Neural cell (in vitro differentiated cells): ENCODE data around the gene GABRG3. TPM values are rescaled to one million over a fixed set of nuclear protein-coding genes. Genes with fewer than 3 reads are reported as not detected.

Source experiments
- H2AFZ ChIP-seq: fragments of 200-600, 300-800 bp; sonication (generic), shearing (Covaris generic); 2 replicates; pipeline ENCODE4 v1.6.0; 2014; ENCODE audit warnings: low read depth, mild to moderate bottlenecking, antibody characterized with exemption, low read length, moderate library complexity
- H3F3A ChIP-seq: fragments of 200-600 bp; shearing (Covaris generic); 2 replicates; pipeline ENCODE4 v1.6.1; 2016; ENCODE audit warnings: mild to moderate bottlenecking, moderate library complexity, mixed read lengths, antibody characterized with exemption, low read length; ENCODE audit not compliant: insufficient read depth, poor library complexity, severe bottlenecking
- H3K27ac ChIP-seq: fragments of 200-600, 300-800 bp; sonication (generic), shearing (Covaris generic); 2 replicates; pipeline ENCODE4 v1.5.1; 2014; ENCODE audit warnings: mild to moderate bottlenecking, low read length, moderate library complexity
- H3K27me3 ChIP-seq: fragments of 300-800, 200-600 bp; sonication (generic), shearing (Covaris generic); 2 replicates; pipeline ENCODE4 v1.6.0; 2014; ENCODE audit warnings: mild to moderate bottlenecking, low read depth, low read length, moderate library complexity; ENCODE audit not compliant: insufficient read depth
- H3K36me3 ChIP-seq: fragments of 300-800, 200-600 bp; sonication (generic), shearing (Covaris generic); 2 replicates; pipeline ENCODE4 v1.5.1; 2014; ENCODE audit warnings: mild to moderate bottlenecking, antibody characterized with exemption, low read length, moderate library complexity; ENCODE audit not compliant: insufficient read depth
- H3K4me2 ChIP-seq: fragments of 300-800, 200-600 bp; sonication (generic), shearing (Covaris generic); 2 replicates; pipeline ENCODE4 v1.6.0; 2014; ENCODE audit warnings: mild to moderate bottlenecking, low read length
- H3K4me3 ChIP-seq: fragments of 300-800, 200-600 bp; sonication (generic), shearing (Covaris generic); 2 replicates; pipeline ENCODE4 v1.5.1; 2014; ENCODE audit warnings: mild to moderate bottlenecking, low read length, moderate library complexity
- H3K79me2 ChIP-seq: fragments of 200-600 bp; shearing (Covaris generic); replicated peaks from 2 replicates; pipeline ENCODE4 v1.6.0; 2014; ENCODE audit warnings: mild to moderate bottlenecking, low read length, moderate library complexity; ENCODE audit not compliant: insufficient read depth
- H3K9ac ChIP-seq: fragments of 300-800, 200-600 bp; sonication (generic), shearing (Covaris generic); 2 replicates; pipeline ENCODE4 v1.6.1; 2016; ENCODE audit warnings: mild to moderate bottlenecking, low read length, mixed read lengths
- H3K9me2 ChIP-seq: fragments of 200-600 bp; shearing (Covaris generic); 2 replicates; pipeline ENCODE4 v1.6.1; 2016; ENCODE audit warnings: mild to moderate bottlenecking, low read length, mixed read lengths; ENCODE audit not compliant: insufficient read depth
- H3K9me3 ChIP-seq: fragments of 200-600, 300-800 bp; sonication (generic), shearing (Covaris generic); 2 replicates; pipeline ENCODE4 v1.6.1; 2016; ENCODE audit warnings: mild to moderate bottlenecking, mixed run types, low read length, moderate library complexity, mixed read lengths
- H4K20me1 ChIP-seq: fragments of 200-600 bp; shearing (Covaris generic); 2 replicates; pipeline ENCODE4 v1.6.1; 2016; ENCODE audit warnings: mild to moderate bottlenecking, mixed run types; ENCODE audit not compliant: insufficient read depth
- CTCF ChIP-seq: fragments of 450-650 bp; IDR thresholded peaks from 2 replicates; pipeline ENCODE4 v1.5.1; 2014; ENCODE audit warnings: antibody characterized with exemption, mild to moderate bottlenecking, moderate library complexity; ENCODE audit not compliant: poor library complexity, severe bottlenecking
- EP300 ChIP-seq: fragments of 450-650 bp; conservative IDR thresholded peaks from 2 replicates; pipeline ENCODE4 v1.6.1; 2014; ENCODE audit warnings: antibody characterized with exemption, mild to moderate bottlenecking, moderate library complexity; ENCODE audit not compliant: poor library complexity, severe bottlenecking
- EZH2 ChIP-seq: fragments of 200-600, 300-800 bp; shearing (Covaris generic), sonication (generic); IDR thresholded peaks from 2 replicates; pipeline ENCODE4 v1.6.1; 2014; ENCODE audit warnings: antibody characterized with exemption, low read length, borderline replicate concordance, mild to moderate bottlenecking; ENCODE audit not compliant: insufficient read depth, poor library complexity, severe bottlenecking
- MXI1 ChIP-seq: fragments of 450-650 bp; conservative IDR thresholded peaks from 2 replicates; pipeline ENCODE4 v1.6.1; 2014; ENCODE audit warnings: antibody characterized with exemption, mild to moderate bottlenecking; ENCODE audit not compliant: poor library complexity, severe bottlenecking
- POLR2AphosphoS5 ChIP-seq: IDR thresholded peaks from 2 replicates; pipeline ENCODE4 v1.6.1; 2012
- RAD21 ChIP-seq: fragments of 450-650 bp; conservative IDR thresholded peaks from 2 replicates; pipeline ENCODE4 v1.6.1; 2014; ENCODE audit warnings: antibody characterized with exemption, mild to moderate bottlenecking, moderate library complexity
- REST ChIP-seq: IDR thresholded peaks from 2 replicates; pipeline ENCODE4 v1.6.1; 2012; ENCODE audit warnings: borderline replicate concordance
- SMC3 ChIP-seq: fragments of 450-650 bp; conservative IDR thresholded peaks from 2 replicates; pipeline ENCODE4 v1.6.1; 2014; ENCODE audit warnings: antibody characterized with exemption, mild to moderate bottlenecking, moderate library complexity; ENCODE audit not compliant: poor library complexity
- TAF1 ChIP-seq: IDR thresholded peaks from 2 replicates; pipeline ENCODE4 v1.6.1; 2012; ENCODE audit warnings: low read depth
- polyA plus RNA-seq: library from polyadenylated mRNA; depleted of rRNA; stranded (reverse); fragments of >200 nt; gene quantifications from 2 replicates; pipeline ENCODE4 v1.2.3, GENCODE V29; 2014

GABRG3 gene
- polyA plus RNA-seq, 1 donor from 2014 or later = 1.2 TPM

- Histone ChIP-seq H3K4me3 (no peak overlapping the region), H2AFZ (no peak overlapping the region), H3K9me3 (no peaks in the 10 kb centered on the region), H3K36me3 (no peaks in the 10 kb centered on the region), H3K4me2 (no peak overlapping the region), H3K27ac (no peak overlapping the region), H4K20me1 (no peaks in the 10 kb centered on the region), H3K9ac (no peak overlapping the region), H3K27me3 (no peaks in the 10 kb centered on the region), H3F3A (no peaks in the 10 kb centered on the region), H3K9me2 (no peaks in the 10 kb centered on the region), H3K79me2 (no peaks in the 10 kb centered on the region)
- TF ChIP-seq REST = no peak
- no peak for TF ChIP-seq MXI1
- no peak for TF ChIP-seq POLR2AphosphoS5
- no peak for TF ChIP-seq EZH2
- TF ChIP-seq CTCF = no peak
- TF ChIP-seq RAD21 = no peak
These were observed 452.0 kb downstream of the GABRG3 start for GRCh38 chr15:27422997-27423396.

- no peaks in the 10 kb centered on the region for H3K9me2 ChIP-seq
- no peaks in the 10 kb centered on the region for H3K9me3 ChIP-seq
- no peak overlapping the region for H3K9ac ChIP-seq
- H3F3A ChIP-seq = no peaks in the 10 kb centered on the region
- no peak overlapping the region for H2AFZ ChIP-seq
- no peaks in the 10 kb centered on the region for H3K36me3 ChIP-seq
- no peak for TF ChIP-seq MXI1
- no peak for TF ChIP-seq EP300
- no peak for TF ChIP-seq REST
- no peak for TF ChIP-seq CTCF
- no peak for TF ChIP-seq POLR2AphosphoS5
- no peak for TF ChIP-seq TAF1
- TF ChIP-seq SMC3 = no peak
- no peak for TF ChIP-seq EZH2
- H3K4me3 ChIP-seq = no peak overlapping the region
- H3K27ac ChIP-seq = no peak overlapping the region
- H4K20me1 ChIP-seq = no peaks in the 10 kb centered on the region
- no peaks in the 10 kb centered on the region for H3K27me3 ChIP-seq
- H3K4me2 ChIP-seq = no peak overlapping the region
- no peaks in the 10 kb centered on the region for H3K79me2 ChIP-seq
These were observed 455.8 kb downstream of the GABRG3 start for GRCh38 chr15:27426805-27427204.
